Keratinocyte (primary cell): ENCODE results near the gene CALR3.

Experiments used
- EZH2 ChIP-seq: IDR thresholded peaks from one replicate; pipeline ENCODE4 v1.6.1; 2012; ENCODE audit warnings: inconsistent platforms, mild to moderate bottlenecking, low read length, moderate library complexity
- TF ChIP-seq, protein P1 (sequence below), 3 experiments: IDR thresholded peaks in 1 of 3; conservative IDR thresholded peaks in 1 of 3; optimal IDR thresholded peaks in 1 of 3; 2 replicates in 2 of 3; 3 replicates in 1 of 3; pipeline versions ENCODE3 to v1.5.1; 2011; ENCODE audit warnings: low read length in 3 of 3, mild to moderate bottlenecking in 3 of 3, moderate library complexity in 2 of 3, control low read depth in 1 of 3, inconsistent platforms in 1 of 3; ENCODE audit not compliant: insufficient read depth in 2 of 3; ENCODE audit errors: extremely low read depth in 1 of 3

GRCh38 chr19:16496613-16496983 is 631 bp upstream of the CALR3 start:
- TF ChIP-seq, protein P1, sequence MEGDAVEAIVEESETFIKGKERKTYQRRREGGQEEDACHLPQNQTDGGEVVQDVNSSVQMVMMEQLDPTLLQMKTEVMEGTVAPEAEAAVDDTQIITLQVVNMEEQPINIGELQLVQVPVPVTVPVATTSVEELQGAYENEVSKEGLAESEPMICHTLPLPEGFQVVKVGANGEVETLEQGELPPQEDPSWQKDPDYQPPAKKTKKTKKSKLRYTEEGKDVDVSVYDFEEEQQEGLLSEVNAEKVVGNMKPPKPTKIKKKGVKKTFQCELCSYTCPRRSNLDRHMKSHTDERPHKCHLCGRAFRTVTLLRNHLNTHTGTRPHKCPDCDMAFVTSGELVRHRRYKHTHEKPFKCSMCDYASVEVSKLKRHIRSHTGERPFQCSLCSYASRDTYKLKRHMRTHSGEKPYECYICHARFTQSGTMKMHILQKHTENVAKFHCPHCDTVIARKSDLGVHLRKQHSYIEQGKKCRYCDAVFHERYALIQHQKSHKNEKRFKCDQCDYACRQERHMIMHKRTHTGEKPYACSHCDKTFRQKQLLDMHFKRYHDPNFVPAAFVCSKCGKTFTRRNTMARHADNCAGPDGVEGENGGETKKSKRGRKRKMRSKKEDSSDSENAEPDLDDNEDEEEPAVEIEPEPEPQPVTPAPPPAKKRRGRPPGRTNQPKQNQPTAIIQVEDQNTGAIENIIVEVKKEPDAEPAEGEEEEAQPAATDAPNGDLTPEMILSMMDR (optimal IDR thresholded peaks at IDR 0.05 in 1 of 3, IDR thresholded peaks at IDR 0.05 in 1 of 3, conservative IDR thresholded peaks at IDR 0.05 in 1 of 3; ENCODE audit: extremely low read depth in 1 of 3, insufficient read depth in 2 of 3, low read length in 3 of 3) = no peak
- no peak for TF ChIP-seq EZH2
